T-helper 17 cell (primary cell): ENCODE measurements around the gene FHIT. TPM values are rescaled to one million over a fixed set of nuclear protein-coding genes. Genes with fewer than 3 reads are reported as not detected.

Experiments used
- ATAC-seq: fragments of 150-1000 bp; cut with Tn5 transposase; 2 replicates; pipeline ENCODE4 v1.10.0; 2021; ENCODE audit warnings: mild to moderate bottlenecking, moderate library complexity
- DNase-seq, 3 donors: peaks; one replicate each; pipeline versions ENCODE4 v3.0.0 to v3.0.0-alpha.2; 2020 to 2021
- H3K9me3 ChIP-seq: one replicate; pipeline ENCODE4 v1.7.0; 2013; ENCODE audit warnings: low read length, mild to moderate bottlenecking; ENCODE audit not compliant: control insufficient read depth, poor library complexity, severe bottlenecking
- H3K27ac Mint-ChIP-seq: one replicate; pipeline ENCODE4 v1.8.0; 2022; ENCODE audit warnings: mild to moderate bottlenecking, moderate library complexity, mixed read lengths
- H3K27me3 Mint-ChIP-seq: one replicate; pipeline ENCODE4 v1.8.0; 2022; ENCODE audit warnings: mixed read lengths
- H3K36me3 Mint-ChIP-seq: one replicate; pipeline ENCODE4 v1.8.0; 2022; ENCODE audit warnings: low read depth, mixed read lengths
- H3K4me1 Mint-ChIP-seq: one replicate; pipeline ENCODE4 v1.8.0; 2022; ENCODE audit warnings: mild to moderate bottlenecking, mixed read lengths
- H3K4me3 Mint-ChIP-seq: one replicate; pipeline ENCODE4 v1.8.0; 2022; ENCODE audit warnings: mild to moderate bottlenecking, moderate library complexity, mixed read lengths
- total RNA-seq, 4 donors: library from RNA in 2 of 4; stranded (reverse) in 2 of 4; gene quantifications; one replicate each; pipeline ENCODE4 v1.2.3 and lab custom pipeline; 2022 to 2026

The FHIT gene
- total RNA-seq, 2 donors from 2014 or later: 18.8 to 28.6 TPM

DNA sequence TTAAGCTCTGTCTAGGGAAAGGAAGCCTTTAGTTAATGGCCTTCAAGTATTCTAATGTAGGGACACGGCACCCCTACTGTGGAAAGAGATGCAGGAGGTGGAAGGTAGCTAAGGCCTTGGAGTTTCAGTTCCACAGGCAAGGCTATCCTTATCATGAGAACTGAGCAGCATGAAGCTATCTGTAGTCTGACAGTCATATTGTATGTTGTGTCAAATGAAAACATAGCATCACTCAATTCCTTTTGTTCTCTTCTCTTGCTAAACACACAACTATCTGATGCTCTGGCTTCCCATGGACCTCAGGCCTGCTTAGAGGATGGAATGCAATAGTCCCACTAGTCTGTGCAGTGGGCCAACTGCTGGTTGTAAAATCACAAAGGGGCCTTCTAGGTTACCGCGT is 380.9 kb downstream of the FHIT start:
- H3K9me3 ChIP-seq: no peaks in the 10 kb centered on the region
- H3K4me1 Mint-ChIP-seq: no peaks in the 10 kb centered on the region
- no peak overlapping the region for H3K4me3 Mint-ChIP-seq
- ATAC-seq: no peak
- no peaks in the 10 kb centered on the region for H3K27me3 Mint-ChIP-seq
- DNase-seq: no peak
- no peak overlapping the region for H3K27ac Mint-ChIP-seq
- H3K36me3 Mint-ChIP-seq: no peaks in the 10 kb centered on the region

DNA sequence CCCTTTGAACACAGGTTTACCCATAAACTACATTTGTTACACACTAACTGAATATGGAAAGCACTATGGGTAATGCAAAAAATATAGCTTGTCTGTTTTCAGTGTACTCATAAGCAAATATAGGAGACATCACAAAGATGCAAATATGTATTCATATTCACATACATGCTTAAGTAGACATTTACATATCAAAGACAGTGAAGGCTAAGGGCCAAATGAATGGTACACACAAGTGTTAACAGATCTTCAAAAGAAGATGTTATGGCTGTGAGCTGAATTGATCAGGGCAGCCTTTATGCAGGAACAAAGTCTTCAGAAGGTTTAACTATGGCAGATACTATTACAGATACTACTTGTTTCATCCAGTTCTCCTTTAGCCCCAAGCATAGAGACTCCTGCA is 384.1 kb downstream of the FHIT start:
- Mint-ChIP-seq H3K27me3 (no peaks in the 10 kb centered on the region), H3K36me3 (no peaks in the 10 kb centered on the region), H3K4me3 (no peak overlapping the region), H3K27ac (no peak overlapping the region), H3K4me1 (no peaks in the 10 kb centered on the region)
- no peak for DNase-seq
- ATAC-seq: no peak
- H3K9me3 ChIP-seq: peaks cover 3% of the 10 kb centered on the region

DNA sequence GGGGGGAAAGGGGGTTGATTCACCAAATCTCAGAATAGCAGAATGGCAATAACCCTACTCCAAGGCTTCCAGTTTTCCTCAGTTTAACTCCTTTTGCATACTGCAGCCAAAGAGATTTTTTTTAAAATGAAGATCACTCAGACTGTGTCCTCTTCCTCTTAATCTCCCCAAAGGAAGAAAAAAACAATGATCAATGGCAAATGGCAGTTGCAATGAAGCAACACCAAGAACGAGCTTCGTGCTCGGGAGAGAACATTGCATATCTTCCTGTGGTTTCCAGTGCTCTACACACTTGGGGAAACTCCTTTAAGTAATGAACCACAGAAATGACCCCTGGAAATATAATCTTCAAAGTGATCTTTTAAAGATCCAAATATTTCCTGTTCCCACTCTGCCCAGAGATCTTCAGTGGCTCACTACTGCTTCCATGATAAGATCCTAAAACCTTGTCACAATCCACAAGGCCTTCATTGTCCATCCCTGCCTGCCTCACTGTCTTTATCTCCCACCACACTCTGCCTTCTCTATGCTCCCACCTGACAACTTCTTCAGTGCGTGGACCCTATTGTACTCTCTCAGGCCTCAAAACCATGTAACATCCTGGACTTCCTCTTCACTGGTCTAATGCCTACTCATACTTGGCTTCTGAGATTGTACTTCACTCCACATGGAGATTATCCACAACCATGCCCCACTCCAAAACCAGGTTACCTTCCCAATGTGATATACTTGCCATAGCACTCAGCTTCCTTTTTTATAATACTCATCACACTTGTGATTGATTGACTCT is 394.8 kb downstream of the FHIT start:
- H3K9me3 ChIP-seq: no peaks in the 10 kb centered on the region
- H3K4me1 Mint-ChIP-seq: no peaks in the 10 kb centered on the region
- DNase-seq (no peak), ATAC-seq (no peak)
- H3K27me3 Mint-ChIP-seq: no peaks in the 10 kb centered on the region
- H3K4me3 Mint-ChIP-seq: no peak overlapping the region
- no peak overlapping the region for H3K27ac Mint-ChIP-seq
- no peaks in the 10 kb centered on the region for H3K36me3 Mint-ChIP-seq

DNA sequence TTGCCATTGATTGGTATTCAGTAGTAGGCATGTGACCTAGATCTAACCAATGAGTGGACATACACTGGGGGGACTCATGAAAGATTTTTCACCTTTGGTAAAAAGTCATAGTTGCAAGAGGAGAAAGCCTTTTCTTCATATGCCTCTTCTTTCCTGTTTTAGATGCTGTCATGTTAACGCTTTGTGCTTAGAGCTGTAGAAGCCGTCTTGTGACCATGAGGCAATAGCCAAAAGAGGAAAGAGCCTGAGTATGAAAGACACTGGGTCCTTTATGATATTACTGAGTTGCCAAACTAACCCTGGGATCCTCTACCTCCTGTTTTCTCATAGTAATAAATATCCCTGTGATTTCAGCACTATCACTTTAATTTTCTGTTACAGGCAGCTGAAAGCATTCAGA is 396.0 kb downstream of the FHIT start:
- no peaks in the 10 kb centered on the region for H3K36me3 Mint-ChIP-seq
- no peak overlapping the region for H3K27ac Mint-ChIP-seq
- no peak for DNase-seq
- H3K4me1 Mint-ChIP-seq: no peaks in the 10 kb centered on the region
- no peak for ATAC-seq
- H3K4me3 Mint-ChIP-seq: no peak overlapping the region
- H3K9me3 ChIP-seq: no peaks in the 10 kb centered on the region
- no peaks in the 10 kb centered on the region for H3K27me3 Mint-ChIP-seq

DNA sequence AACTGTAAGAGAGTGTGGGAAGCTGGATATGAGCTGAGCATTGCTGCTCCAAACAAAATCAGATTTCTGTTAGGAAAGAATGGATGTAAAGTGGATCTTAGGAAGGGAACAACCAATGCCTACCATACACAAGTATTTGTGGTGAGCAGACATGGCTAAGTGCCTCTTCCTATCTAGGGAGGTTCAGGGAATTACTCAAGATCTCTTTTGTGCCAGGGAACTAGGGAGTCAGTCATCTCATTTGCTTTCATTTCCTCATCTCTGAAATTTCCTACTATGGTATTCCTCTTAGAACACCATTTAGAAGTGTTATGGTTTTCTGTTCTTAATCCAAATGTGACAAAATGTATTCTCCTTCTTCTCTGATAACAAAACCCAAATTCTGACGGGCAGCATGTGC is 396.5 kb downstream of the FHIT start:
- no peak for DNase-seq
- H3K4me1 Mint-ChIP-seq: no peaks in the 10 kb centered on the region
- H3K36me3 Mint-ChIP-seq: no peaks in the 10 kb centered on the region
- H3K27ac Mint-ChIP-seq: no peak overlapping the region
- no peak overlapping the region for H3K4me3 Mint-ChIP-seq
- no peaks in the 10 kb centered on the region for H3K9me3 ChIP-seq
- H3K27me3 Mint-ChIP-seq: no peaks in the 10 kb centered on the region
- ATAC-seq: no peak

DNA sequence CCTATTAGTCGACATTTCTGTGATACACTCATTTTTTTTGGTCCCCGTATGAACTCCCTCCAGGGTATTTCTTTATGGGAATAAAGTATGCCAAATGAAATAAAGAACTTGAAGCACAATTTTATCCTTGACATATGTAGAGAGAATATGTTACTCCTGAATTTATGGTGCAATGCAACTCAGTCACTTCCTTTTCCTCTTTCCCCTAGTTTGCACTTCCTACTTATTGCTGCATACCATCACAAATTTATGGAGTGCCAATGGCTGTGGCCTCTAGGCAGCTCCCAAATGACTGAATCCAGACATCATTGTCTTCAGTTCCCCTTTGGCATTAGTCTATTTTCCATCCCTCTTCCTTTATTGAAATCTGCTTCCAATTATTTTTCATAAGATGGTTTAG is 403.5 kb downstream of the FHIT start:
- DNase-seq (no peak), ATAC-seq (no peak)
- no peaks in the 10 kb centered on the region for H3K27me3 Mint-ChIP-seq
- no peak overlapping the region for H3K27ac Mint-ChIP-seq
- no peak overlapping the region for H3K4me3 Mint-ChIP-seq
- H3K36me3 Mint-ChIP-seq: no peaks in the 10 kb centered on the region
- H3K4me1 Mint-ChIP-seq: no peaks in the 10 kb centered on the region
- no peaks in the 10 kb centered on the region for H3K9me3 ChIP-seq

DNA sequence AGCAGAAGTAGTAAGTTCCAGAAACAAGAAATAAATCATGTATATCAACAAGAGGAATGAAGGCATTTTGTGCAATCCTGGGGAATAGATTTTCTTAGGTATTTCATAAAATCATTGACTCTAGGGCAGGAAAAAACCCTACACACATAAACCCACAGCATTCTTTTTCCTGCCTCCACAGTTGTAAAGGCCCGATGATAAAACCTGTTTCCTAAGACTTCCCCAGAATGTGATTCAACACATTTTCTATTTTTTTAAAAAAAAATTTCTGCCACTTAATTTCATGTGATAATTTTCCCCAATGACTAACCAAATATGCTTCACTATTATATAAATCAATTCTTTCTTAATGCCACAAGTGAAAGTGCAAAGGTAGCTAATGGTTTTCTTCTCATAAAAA is 407.0 kb downstream of the FHIT start:
- H3K27me3 Mint-ChIP-seq: no peaks in the 10 kb centered on the region
- no peak for DNase-seq
- ATAC-seq: no peak
- H3K27ac Mint-ChIP-seq: no peak overlapping the region
- H3K4me3 Mint-ChIP-seq: no peak overlapping the region
- H3K36me3 Mint-ChIP-seq: no peaks in the 10 kb centered on the region
- H3K4me1 Mint-ChIP-seq: no peaks in the 10 kb centered on the region
- H3K9me3 ChIP-seq: no peaks in the 10 kb centered on the region

DNA sequence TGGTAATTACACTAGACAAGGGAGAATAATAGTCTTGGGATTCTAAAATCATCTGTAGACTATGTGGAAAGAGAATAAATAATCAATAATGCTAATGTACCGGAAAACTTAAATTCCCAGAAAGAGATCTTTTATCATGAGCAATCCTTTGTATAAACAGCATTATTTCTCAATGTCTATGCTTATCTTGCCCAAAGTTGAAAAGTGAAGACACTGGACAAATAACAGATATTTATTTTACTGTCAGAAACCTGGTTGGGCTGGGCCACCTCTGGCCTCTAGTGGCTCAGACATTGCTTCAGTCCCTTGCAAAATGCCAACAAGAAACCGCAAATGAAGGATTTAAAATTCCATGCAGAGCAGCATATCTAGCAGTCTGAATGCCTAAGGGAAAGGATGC is 409.9 kb downstream of the FHIT start:
- H3K27ac Mint-ChIP-seq: no peak overlapping the region
- no peak for ATAC-seq
- no peaks in the 10 kb centered on the region for H3K9me3 ChIP-seq
- DNase-seq: no peak
- H3K4me1 Mint-ChIP-seq: no peaks in the 10 kb centered on the region
- no peak overlapping the region for H3K4me3 Mint-ChIP-seq
- no peaks in the 10 kb centered on the region for H3K36me3 Mint-ChIP-seq
- H3K27me3 Mint-ChIP-seq: no peaks in the 10 kb centered on the region

DNA sequence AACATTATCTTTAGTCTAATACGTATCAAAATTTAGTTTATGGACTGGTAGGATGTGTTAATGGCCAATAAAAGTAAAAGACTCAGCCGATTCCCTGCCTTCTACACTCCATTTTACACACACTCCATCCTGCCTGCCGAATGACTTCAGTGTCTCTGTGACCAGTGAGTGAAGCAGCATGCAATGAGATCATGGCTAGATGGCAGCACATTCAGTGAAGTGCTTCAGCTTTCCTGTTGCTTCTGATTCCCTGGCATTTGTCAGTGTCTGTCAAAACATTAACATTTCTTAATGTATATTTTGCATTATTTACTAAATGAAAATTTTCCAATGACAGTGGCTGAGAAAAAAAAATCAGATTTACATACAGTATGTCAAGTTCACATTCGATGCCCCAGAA is 412.0 kb downstream of the FHIT start:
- H3K9me3 ChIP-seq: no peaks in the 10 kb centered on the region
- no peak overlapping the region for H3K4me3 Mint-ChIP-seq
- H3K27me3 Mint-ChIP-seq: no peaks in the 10 kb centered on the region
- ATAC-seq (no peak), DNase-seq (no peak)
- no peaks in the 10 kb centered on the region for H3K4me1 Mint-ChIP-seq
- H3K36me3 Mint-ChIP-seq: no peaks in the 10 kb centered on the region
- H3K27ac Mint-ChIP-seq: peak overlapping the region; percentile 79

DNA sequence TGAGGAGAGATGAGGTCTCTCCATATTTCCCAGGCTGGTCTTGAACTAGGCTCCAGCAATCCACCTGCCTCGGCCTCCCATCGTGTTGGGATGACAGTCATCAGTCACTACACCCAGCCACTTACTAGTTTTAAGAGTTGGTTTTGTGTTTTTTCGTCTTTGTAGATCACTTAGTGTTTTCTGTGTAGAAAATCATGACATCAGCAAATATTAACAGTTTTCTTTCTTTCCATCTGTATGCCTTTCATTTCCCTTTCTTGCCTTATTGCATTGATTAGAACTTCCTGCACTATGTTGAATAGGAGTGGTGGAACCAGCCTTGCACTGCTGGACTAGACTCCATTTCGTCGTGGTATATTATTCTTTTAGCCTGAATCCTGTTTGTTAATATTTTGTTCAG is 415.5 kb downstream of the FHIT start:
- Mint-ChIP-seq H3K4me1 (no peaks in the 10 kb centered on the region), H3K27me3 (no peaks in the 10 kb centered on the region), H3K4me3 (peak overlapping the region; percentile 22), H3K27ac (no peak overlapping the region), H3K36me3 (no peaks in the 10 kb centered on the region)
- DNase-seq: no peak
- ATAC-seq: no peak
- H3K9me3 ChIP-seq: no peaks in the 10 kb centered on the region

DNA sequence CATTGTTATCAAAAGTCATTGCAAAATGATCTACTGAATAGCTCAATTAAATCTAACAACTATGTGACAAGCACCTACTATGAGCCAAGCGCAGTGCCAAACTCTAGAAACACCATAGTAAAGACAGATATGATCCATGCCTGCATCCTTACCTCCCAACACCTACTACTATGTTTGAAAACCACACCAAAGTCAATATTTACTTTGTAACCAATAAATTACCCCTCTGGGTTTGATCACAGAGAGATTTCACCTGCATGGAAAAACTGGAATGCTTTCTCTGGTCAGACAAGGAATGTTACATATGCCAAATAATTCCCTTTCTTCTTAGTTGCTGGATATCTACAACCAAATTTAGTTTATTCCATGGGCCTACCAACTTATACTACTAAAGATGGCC is 422.2 kb downstream of the FHIT start:
- no peak for DNase-seq
- ATAC-seq: no peak
- no peak overlapping the region for H3K4me3 Mint-ChIP-seq
- H3K27ac Mint-ChIP-seq: no peak overlapping the region
- no peaks in the 10 kb centered on the region for H3K27me3 Mint-ChIP-seq
- no peaks in the 10 kb centered on the region for H3K4me1 Mint-ChIP-seq
- H3K36me3 Mint-ChIP-seq: no peaks in the 10 kb centered on the region
- H3K9me3 ChIP-seq: no peaks in the 10 kb centered on the region

DNA sequence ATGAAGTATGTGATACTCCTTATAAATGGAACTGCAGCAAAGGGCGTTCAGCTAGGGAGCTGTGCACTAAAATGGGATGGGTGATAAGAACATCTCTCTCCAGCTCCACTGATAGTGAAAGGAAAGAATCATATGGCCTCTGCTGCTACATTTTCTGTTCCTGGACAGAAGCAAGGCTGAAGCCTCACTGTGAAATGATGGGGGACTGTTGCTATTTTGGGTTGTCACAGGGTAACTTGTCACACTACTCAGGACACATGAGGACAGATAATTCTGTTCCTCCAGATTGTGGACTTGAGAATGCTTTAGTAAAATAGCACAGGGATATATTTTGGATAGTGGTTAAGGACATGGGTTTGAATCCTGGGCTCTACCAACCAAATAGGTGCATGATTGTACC is 423.6 kb downstream of the FHIT start:
- Mint-ChIP-seq H3K36me3 (no peaks in the 10 kb centered on the region), H3K4me1 (no peaks in the 10 kb centered on the region), H3K4me3 (no peak overlapping the region), H3K27ac (no peak overlapping the region), H3K27me3 (no peaks in the 10 kb centered on the region)
- no peak for ATAC-seq
- no peak for DNase-seq
- no peaks in the 10 kb centered on the region for H3K9me3 ChIP-seq

DNA sequence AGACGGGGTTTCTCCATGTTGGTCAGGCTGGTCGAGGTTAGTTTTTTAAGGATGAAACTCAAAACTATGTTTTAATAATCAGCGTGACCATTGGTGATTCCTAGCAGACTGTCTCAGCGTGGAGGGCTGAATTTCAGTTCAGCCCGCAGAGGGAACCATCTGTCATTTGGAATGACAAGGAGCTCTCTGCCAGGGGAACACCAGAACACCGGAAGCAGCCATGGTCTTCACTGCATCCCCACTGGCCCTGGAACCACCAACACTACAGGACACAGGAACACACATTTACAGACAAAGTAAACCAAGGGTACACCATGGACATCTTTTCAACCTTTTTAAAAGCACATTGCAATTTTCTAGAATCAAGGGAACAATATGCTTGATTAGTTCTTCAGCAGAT is 424.7 kb downstream of the FHIT start:
- H3K27me3 Mint-ChIP-seq: no peaks in the 10 kb centered on the region
- H3K27ac Mint-ChIP-seq: no peak overlapping the region
- no peaks in the 10 kb centered on the region for H3K36me3 Mint-ChIP-seq
- ATAC-seq (no peak), DNase-seq (no peak)
- no peaks in the 10 kb centered on the region for H3K9me3 ChIP-seq
- no peak overlapping the region for H3K4me3 Mint-ChIP-seq
- H3K4me1 Mint-ChIP-seq: no peaks in the 10 kb centered on the region

DNA sequence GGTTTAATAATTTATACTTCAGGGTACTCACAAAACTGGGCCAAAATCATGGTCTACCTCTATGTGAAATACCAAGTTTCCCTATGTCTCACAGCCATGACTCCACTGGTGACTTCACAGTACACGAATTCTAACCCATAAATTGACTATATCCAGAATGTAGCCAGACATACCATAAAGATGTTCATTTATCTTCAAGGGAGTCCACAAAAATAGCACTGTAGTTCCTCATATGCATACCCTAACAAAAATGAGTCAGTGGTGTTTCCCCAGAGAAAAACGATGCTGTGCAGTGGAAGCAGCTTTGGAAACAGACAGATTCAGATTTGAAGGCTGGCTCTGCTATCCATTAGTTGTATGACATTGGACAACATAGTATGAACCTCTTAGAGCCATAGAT is 438.8 kb downstream of the FHIT start:
- no peak for DNase-seq
- no peaks in the 10 kb centered on the region for H3K9me3 ChIP-seq
- no peaks in the 10 kb centered on the region for H3K27me3 Mint-ChIP-seq

More for the DNA sequence above, 438.8 kb downstream of the FHIT start:
- ATAC-seq: no peak
- no peak overlapping the region for H3K27ac Mint-ChIP-seq
- no peaks in the 10 kb centered on the region for H3K36me3 Mint-ChIP-seq
- no peak overlapping the region for H3K4me3 Mint-ChIP-seq
- no peaks in the 10 kb centered on the region for H3K4me1 Mint-ChIP-seq
